Stimulated activated CD8-positive, alpha-beta memory T cell treated with anti-CD3 and anti-CD28 coated beads, Interleukin-7, amount 100 ng/mL, for 24 hours (primary cell): ENCODE measurements around the gene BTNL8.

Experiments used
- DNase-seq: peaks from one replicate; pipeline ENCODE4 v3.0.0-alpha.2; 2020; ENCODE audit warnings: low read depth

BTNL8 gene

GRCh38 chr5:180960209-180960608 lies 61.2 kb downstream of the BTNL8 start:
- no peak for DNase-seq

GRCh38 chr5:180969406-180969805 lies 70.4 kb downstream of the BTNL8 start:
- no peak for DNase-seq

- no peak for DNase-seq
These were observed 71.4 kb downstream of the BTNL8 start for GRCh38 chr5:180970336-180970735.

- DNase-seq = no peak
These were observed 71.9 kb downstream of the BTNL8 start for GRCh38 chr5:180970875-180971274.

- no peak for DNase-seq
These were observed 75.8 kb downstream of the BTNL8 start for GRCh38 chr5:180974612-180975315.

- DNase-seq = no peak
These were observed 76.4 kb downstream of the BTNL8 start for GRCh38 chr5:180975338-180975737.

GRCh38 chr5:180976518-180976917 lies 77.6 kb downstream of the BTNL8 start:
- no peak for DNase-seq

GRCh38 chr5:180977852-180978251 lies 78.9 kb downstream of the BTNL8 start:
- no peak for DNase-seq

- no peak for DNase-seq
These were observed 83.2 kb downstream of the BTNL8 start for GRCh38 chr5:180982008-180982741.

GRCh38 chr5:180988016-180988415 lies 89.1 kb downstream of the BTNL8 start:
- DNase-seq = no peak

GRCh38 chr5:180988592-180988991 lies 89.6 kb downstream of the BTNL8 start, which contains the start of gene BTNL3:
Gene BTNL3 (plus strand): TSS chr5:180988846. CDS start chr5:180989029, 183 bp downstream.
- DNase-seq = no peak

GRCh38 chr5:180990086-180990881 lies 91.3 kb downstream of the BTNL8 start:
- no peak for DNase-seq

- DNase-seq = no peak
These were observed 91.9 kb downstream of the BTNL8 start for GRCh38 chr5:180990882-180991242.
